Ovary (tissue), 9 donors: ENCODE measurements around the gene PARP4. TPM values are rescaled to one million over a fixed set of nuclear protein-coding genes. Genes with fewer than 3 reads are reported as not detected.

Experiments used
- DNase-seq, 5 donors: peaks; one replicate each; pipeline ENCODE4 v3.0.0-alpha.2; 2019 to 2020
- H3K27ac ChIP-seq, 2 donors: fragments of 200-600 bp; one replicate each; pipeline versions ENCODE4 v1.5.1 to v1.8.0; 2019 to 2022
- H3K27me3 ChIP-seq: fragments of 200-600 bp; one replicate; pipeline ENCODE4 v1.8.0; 2022
- H3K36me3 ChIP-seq: fragments of 200-600 bp; sonication (generic); one replicate; pipeline ENCODE4 v1.5.1; 2019
- H3K4me1 ChIP-seq: one replicate; pipeline ENCODE4 v1.8.1; 2013; ENCODE audit warnings: mild to moderate bottlenecking, moderate library complexity; ENCODE audit not compliant: insufficient read depth
- H3K4me3 ChIP-seq: fragments of 200-600 bp; sonication (generic); one replicate; pipeline ENCODE4 v1.5.1; 2017
- H3K9me3 ChIP-seq, 2 donors: fragments of 200-600 bp in 1 of 2; sonication (generic) in 1 of 2; one replicate each; pipeline versions ENCODE4 v1.5.1 to v1.8.1; 2013 to 2019; ENCODE audit warnings: mild to moderate bottlenecking in 1 of 2, moderate library complexity in 1 of 2
- EP300 ChIP-seq: sonication (generic); formaldehyde crosslinking; IDR thresholded peaks from one replicate; pipeline ENCODE4 v1.6.1; 2017; ENCODE audit warnings: antibody characterized with exemption
- POLR2A ChIP-seq: fragments of 450-650 bp; IDR thresholded peaks from one replicate; pipeline ENCODE4 v1.6.1; 2017; ENCODE audit warnings: antibody characterized with exemption, mild to moderate bottlenecking, moderate library complexity
- WGBS, 3 donors: extraction: QIAGEN DNeasy Blood & Tissue Kit in 1 of 3; methylation state at CpG; one replicate each; pipeline versions ENCODE4 v1.1.5 to v1.1.7; 2013 to 2017; 5-methylcytosine and 5-hydroxymethylcytosine counted together
- intact Hi-C, 4 donors: fragments of 100-400 bp; cut with DNase I; formaldehyde crosslinking; loops; one replicate each; pipeline versions ENCODE4 v1.11.0 to v1.15.1; 2022 to 2023
- polyA plus RNA-seq, 2 donors: library from polyadenylated mRNA; stranded (reverse); fragments of 200-250 nt in 1 of 2; fragments of 350-450 nt in 1 of 2; fragmentation: Illumina TruSeq in 1 of 2; extraction: RNeasy Lipid Tissue Mini Kit (QIAGEN cat#74804) in 1 of 2; gene quantifications; one replicate each; pipeline ENCODE4 v1.2.3, GENCODE V29; 2013 to 2014
- total RNA-seq, 7 donors: library from RNA; depleted of rRNA in 2 of 7; stranded (reverse); fragments of >200 nt in 2 of 7; fragmentation: NEBNext Ultra II Directional in 3 of 7; extraction: Animal tissue kit (Norgen Biotek cat#: 25700) in 3 of 7; gene quantifications; one replicate each; pipeline versions ENCODE4 v1.1.0 to v1.2.4, GENCODE V29; 2016 to 2023
- TF ChIP-seq, protein P1 (sequence below), 3 donors: fragments of 450-650 bp in 2 of 3; fragments of 200-600 bp in 1 of 3; IDR thresholded peaks; one replicate each; pipeline versions ENCODE4 v1.5.1 to v1.8.0; 2016 to 2022; ENCODE audit warnings: antibody characterized with exemption in 3 of 3, mild to moderate bottlenecking in 1 of 3
- donor health status: DM: no; HTN: no; CAD: no; lungs with moderate emphysema.
- donor health status: DM: no; HTN: no; CAD: no.
- donor health status: Bipolar disorder and iron deficiency.
- donor health status: DM: yes; HTN: yes; CAD: no.
- donor health status: DM: no; HTN: no; CAD: no.
- donor health status: DM: yes; HTN: yes; CAD: no.

The PARP4 gene
- total and polyA plus RNA-seq, 9 donors: 12.8 to 53.7 (median 34.5) TPM

GRCh38 chr13:24528816-24529398 lies 16.3 kb upstream of the PARP4 start:
- no peaks in the 10 kb centered on the region for H3K4me1 ChIP-seq
- intact Hi-C loops: no loop called here
- WGBS, 3 donors: 84 to 89% (median 88%) methylated on average over 4 of the region's 4 CpGs
- H3K9me3 ChIP-seq: no peaks in the 10 kb centered on the region
- no peaks in the 10 kb centered on the region for H3K27me3 ChIP-seq
- no peaks in the 10 kb centered on the region for H3K36me3 ChIP-seq
- H3K27ac ChIP-seq: no peak overlapping the region
- no peak overlapping the region for H3K4me3 ChIP-seq
- TF ChIP-seq, protein P1, sequence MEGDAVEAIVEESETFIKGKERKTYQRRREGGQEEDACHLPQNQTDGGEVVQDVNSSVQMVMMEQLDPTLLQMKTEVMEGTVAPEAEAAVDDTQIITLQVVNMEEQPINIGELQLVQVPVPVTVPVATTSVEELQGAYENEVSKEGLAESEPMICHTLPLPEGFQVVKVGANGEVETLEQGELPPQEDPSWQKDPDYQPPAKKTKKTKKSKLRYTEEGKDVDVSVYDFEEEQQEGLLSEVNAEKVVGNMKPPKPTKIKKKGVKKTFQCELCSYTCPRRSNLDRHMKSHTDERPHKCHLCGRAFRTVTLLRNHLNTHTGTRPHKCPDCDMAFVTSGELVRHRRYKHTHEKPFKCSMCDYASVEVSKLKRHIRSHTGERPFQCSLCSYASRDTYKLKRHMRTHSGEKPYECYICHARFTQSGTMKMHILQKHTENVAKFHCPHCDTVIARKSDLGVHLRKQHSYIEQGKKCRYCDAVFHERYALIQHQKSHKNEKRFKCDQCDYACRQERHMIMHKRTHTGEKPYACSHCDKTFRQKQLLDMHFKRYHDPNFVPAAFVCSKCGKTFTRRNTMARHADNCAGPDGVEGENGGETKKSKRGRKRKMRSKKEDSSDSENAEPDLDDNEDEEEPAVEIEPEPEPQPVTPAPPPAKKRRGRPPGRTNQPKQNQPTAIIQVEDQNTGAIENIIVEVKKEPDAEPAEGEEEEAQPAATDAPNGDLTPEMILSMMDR (IDR thresholded peaks at IDR 0.05): no peak
- TF ChIP-seq POLR2A: no peak
- TF ChIP-seq EP300: no peak
- no peak for DNase-seq

DNA sequence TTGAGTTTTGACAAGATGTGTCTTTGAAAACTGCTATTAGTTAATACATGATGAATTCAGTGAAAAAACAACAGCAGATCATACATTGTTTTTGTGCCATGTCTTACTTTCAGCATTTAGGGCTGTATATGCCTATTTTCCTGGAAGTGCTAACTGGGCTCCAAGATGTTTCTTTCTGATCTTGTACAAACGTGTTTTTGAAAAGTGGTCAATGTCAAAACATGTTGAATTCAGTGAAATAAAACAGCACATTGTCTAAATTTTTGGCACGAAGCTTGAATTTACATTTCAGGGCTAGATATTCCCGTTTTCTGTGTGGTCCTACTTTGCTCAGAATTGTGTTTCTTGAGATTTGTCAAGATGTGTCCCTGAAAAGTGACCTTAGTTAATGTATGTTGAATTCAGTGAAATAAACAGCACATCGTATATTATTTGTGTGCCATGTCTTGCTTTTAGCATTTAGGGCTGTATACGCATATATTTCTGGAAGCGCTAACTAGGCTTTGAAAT lies 14.7 kb upstream of the PARP4 start:
- TF ChIP-seq EP300 (no peak), POLR2A (no peak)
- TF ChIP-seq, protein P1 (IDR thresholded peaks at IDR 0.05): no peak
- 34 to 50% (median 39%) methylated on average over 6 of the region's 6 CpGs for WGBS, 3 donors

DNA sequence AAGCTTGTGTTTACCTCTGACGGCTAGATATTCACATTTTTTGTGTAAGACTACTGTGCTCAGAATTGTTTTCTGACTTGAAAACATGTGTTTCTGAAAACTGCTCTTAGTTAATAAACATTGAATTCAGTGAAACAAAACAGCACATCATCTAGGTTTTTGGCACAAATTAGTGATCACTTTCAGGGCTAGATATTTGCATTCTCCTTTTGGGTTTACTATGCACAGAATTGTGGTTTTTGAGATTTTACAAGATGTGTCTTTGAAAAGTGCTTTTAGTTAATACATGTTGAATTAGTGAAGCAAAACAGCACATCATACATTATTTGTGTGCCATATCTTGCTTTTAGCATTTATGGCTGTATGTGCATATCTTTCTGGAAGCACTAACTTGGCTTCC lies 8.2 kb upstream of the PARP4 start:
- 16 to 37% (median 21%) methylated on average over 1 of the region's 1 CpG for WGBS, 3 donors
- TF ChIP-seq POLR2A (no peak), EP300 (no peak)
- TF ChIP-seq, protein P1 (IDR thresholded peaks at IDR 0.05): no peak
- no peak overlapping the region for H3K27ac ChIP-seq
- H3K9me3 ChIP-seq: no peaks in the 10 kb centered on the region
- no peak overlapping the region for H3K4me3 ChIP-seq
- H3K27me3 ChIP-seq: no peaks in the 10 kb centered on the region
- H3K36me3 ChIP-seq: no peaks in the 10 kb centered on the region
- intact Hi-C loops: loop anchor here in 1 of 4 donors (5.0 kb wide), 1 partner anchor 1113 kb away; no protein-coding TSS in a partner anchor
- H3K4me1 ChIP-seq: no peaks in the 10 kb centered on the region
- no peak for DNase-seq

More for the DNA sequence above, 14.7 kb upstream of the PARP4 start:
- Histone ChIP-seq H3K27ac (no peak overlapping the region), H3K36me3 (no peaks in the 10 kb centered on the region), H3K4me1 (no peaks in the 10 kb centered on the region), H3K9me3 (no peaks in the 10 kb centered on the region), H3K27me3 (no peaks in the 10 kb centered on the region), H3K4me3 (no peak overlapping the region)
- no peak for DNase-seq
- intact Hi-C loops: no loop called here

DNA sequence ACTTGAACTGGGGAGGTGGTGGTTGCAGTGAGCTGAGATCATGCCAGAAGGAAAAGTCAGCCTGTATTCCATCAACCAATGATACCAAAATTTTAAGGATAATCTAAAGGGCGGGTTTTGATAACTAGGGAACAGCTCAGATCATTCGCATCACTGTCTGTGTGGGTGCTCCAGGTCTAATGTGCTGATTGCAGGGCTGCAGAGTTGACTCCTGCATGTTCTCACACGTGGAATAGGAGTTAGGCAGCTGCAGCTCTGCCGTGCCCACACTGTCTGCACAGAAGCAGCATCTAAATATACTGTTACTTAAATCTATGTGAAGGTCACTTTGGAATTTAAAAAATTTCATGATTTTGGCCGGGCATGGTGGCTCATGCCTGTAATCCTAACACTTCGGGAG lies 4.3 kb upstream of the PARP4 start:
- Histone ChIP-seq H3K9me3 (no peaks in the 10 kb centered on the region), H3K27ac (no peak overlapping the region), H3K36me3 (no peaks in the 10 kb centered on the region), H3K4me3 (no peak overlapping the region), H3K4me1 (no peaks in the 10 kb centered on the region), H3K27me3 (no peaks in the 10 kb centered on the region)
- TF ChIP-seq EP300 (no peak), POLR2A (no peak)
- TF ChIP-seq, protein P1 (IDR thresholded peaks at IDR 0.05): no peak
- WGBS, 3 donors: 68 to 75% (median 68%) methylated on average over 6 of the region's 6 CpGs
- DNase-seq: no peak
- intact Hi-C loops: no loop called here
